PC-3 (cell line): Measurements from ENCODE around the gene EXOC4. TPM values are rescaled to one million over a fixed set of nuclear protein-coding genes. Genes with fewer than 3 reads are reported as not detected.

Experiments used
- ATAC-seq: fragments of 200-7000 bp; cut with Tn5 transposase; 2 replicates; pipeline ENCODE4 v1.9.1; 2020; ENCODE audit warnings: mild to moderate bottlenecking, moderate library complexity
- BruUV-seq: library from RNA; stranded (reverse); fragments of 400-500 nt; replicated peaks from 2 replicates; lab custom pipeline; 2021; lab: Mats Ljungman, UMichigan
- CTCF ChIA-PET: fragments of 300-600 bp; sonication (Branson Sonifier 250); formaldehyde crosslinking; loops from one replicate; lab custom pipeline; 2022; ENCODE audit warnings: antibody characterized with exemption; lab: Charles Lee
- POLR2A ChIA-PET: fragments of 300-600 bp; sonication (Branson Sonifier 250); formaldehyde crosslinking; loops from one replicate; lab custom pipeline; 2022; ENCODE audit warnings: antibody characterized with exemption; ENCODE audit not compliant: unreplicated experiment; lab: Charles Lee
- DNase-seq: peaks from one replicate; pipeline ENCODE4 v3.0.0-alpha.2; 2015
- H2AFZ ChIP-seq: fragments of 300-600 bp; sonication (generic); 2 replicates; pipeline ENCODE4 v1.6.0; 2016; ENCODE audit warnings: antibody characterized with exemption, low read length
- H3F3A ChIP-seq: fragments of 300-600 bp; sonication (generic); one replicate; pipeline ENCODE4 v1.6.0; 2017; ENCODE audit warnings: antibody characterized with exemption, low read length, control low read depth, mild to moderate bottlenecking; ENCODE audit not compliant: unreplicated experiment
- H3K27ac ChIP-seq: fragments of 300-600 bp; sonication (generic); 2 replicates; pipeline ENCODE4 v1.5.1; 2016; ENCODE audit warnings: mild to moderate bottlenecking, low read length
- H3K27me3 ChIP-seq: fragments of 300-600 bp; sonication (generic); 2 replicates; pipeline ENCODE4 v1.6.1; 2016; ENCODE audit warnings: low read length, mixed read lengths
- H3K36me3 ChIP-seq: fragments of 300-600 bp; sonication (generic); 2 replicates; pipeline ENCODE4 v1.6.1; 2016; ENCODE audit warnings: low read depth, mixed run types, low read length, mixed read lengths
- H3K4me1 ChIP-seq: fragments of 300-600 bp; sonication (generic); 2 replicates; pipeline ENCODE4 v1.5.1; 2016; ENCODE audit warnings: low read length; ENCODE audit not compliant: insufficient read depth
- H3K4me2 ChIP-seq: fragments of 300-600 bp; sonication (generic); 2 replicates; pipeline ENCODE4 v1.6.0; 2016; ENCODE audit warnings: low read length
- H3K4me3 ChIP-seq: fragments of 300-600 bp; sonication (generic); 2 replicates; pipeline ENCODE4 v1.5.1; 2016; ENCODE audit warnings: mild to moderate bottlenecking, low read length, mixed read lengths
- H3K79me2 ChIP-seq: fragments of 300-600 bp; sonication (generic); 2 replicates; pipeline ENCODE4 v1.6.1; 2017; ENCODE audit warnings: low read length, mixed read lengths
- H3K9ac ChIP-seq: fragments of 300-600 bp; sonication (generic); 2 replicates; pipeline ENCODE4 v1.6.0; 2016; ENCODE audit warnings: mild to moderate bottlenecking, low read length
- H3K9me2 ChIP-seq: fragments of 300-600 bp; sonication (generic); replicated peaks from 2 replicates; pipeline ENCODE4 v1.6.1; 2016; ENCODE audit warnings: mixed run types, low read length, mixed read lengths
- H3K9me3 ChIP-seq: fragments of 300-600 bp; sonication (generic); 2 replicates; pipeline ENCODE4 v1.6.1; 2016; ENCODE audit warnings: low read length, mixed read lengths
- H4K20me1 ChIP-seq: fragments of 300-600 bp; sonication (generic); 2 replicates; pipeline ENCODE4 v1.6.1; 2016; ENCODE audit warnings: low read length, mixed read lengths
- EZH2 ChIP-seq: fragments of 300-600 bp; sonication (generic); IDR thresholded peaks from one replicate; pipeline ENCODE4 v1.6.1; 2017; ENCODE audit warnings: antibody characterized with exemption, mild to moderate bottlenecking, low read length; ENCODE audit not compliant: unreplicated experiment
- EZH2phosphoT487 ChIP-seq: fragments of 300-600 bp; sonication (generic); IDR thresholded peaks from 2 replicates; pipeline ENCODE4 v1.6.1; 2018; ENCODE audit warnings: mild to moderate bottlenecking, antibody characterized with exemption, low read length, borderline replicate concordance
- intact Hi-C: fragments of 100-400 bp; cut with micrococcal nuclease; formaldehyde crosslinking; loops from 2 replicates; pipeline ENCODE4 v1.9.0; 2023
- total RNA-seq: library from RNA; depleted of rRNA; stranded (reverse); fragments of >200 nt; gene quantifications from 2 replicates; pipeline ENCODE4 v1.2.3, GENCODE V29; 2014
- TF ChIP-seq, protein P1 (sequence below): fragments of 300-600 bp; sonication (generic); conservative IDR thresholded peaks from 2 replicates; pipeline ENCODE4 v1.5.1; 2017; ENCODE audit warnings: antibody characterized with exemption, low read depth, mild to moderate bottlenecking, low read length

Gene EXOC4
- total RNA-seq, 1 experiment from 2014 or later = 43.5 TPM

- Histone ChIP-seq H2AFZ (no peak overlapping the region), H3K36me3 (no peaks in the 10 kb centered on the region), H3K27me3 (no peaks in the 10 kb centered on the region), H3K4me2 (no peak overlapping the region), H3K27ac (no peak overlapping the region), H3K9me2 (no peaks in the 10 kb centered on the region), H3K9me3 (no peaks in the 10 kb centered on the region), H3K9ac (no peak overlapping the region), H4K20me1 (no peaks in the 10 kb centered on the region), H3K79me2 (no peaks in the 10 kb centered on the region), H3F3A (no peaks in the 10 kb centered on the region), H3K4me3 (no peak overlapping the region), H3K4me1 (no peaks in the 10 kb centered on the region)
- ATAC-seq = no peak
- intact Hi-C loops = no loop called here
- ChIA-PET CTCF (no interaction called here), POLR2A (interaction anchor here (0.6 kb wide), 1 partner anchor 19 kb away, joined by 3 read pairs; no protein-coding TSS in a partner anchor)
- BruUV-seq = no TSS peak
- no peak for DNase-seq
- TF ChIP-seq EZH2 (no peak), EZH2phosphoT487 (no peak)
- TF ChIP-seq, protein P1, sequence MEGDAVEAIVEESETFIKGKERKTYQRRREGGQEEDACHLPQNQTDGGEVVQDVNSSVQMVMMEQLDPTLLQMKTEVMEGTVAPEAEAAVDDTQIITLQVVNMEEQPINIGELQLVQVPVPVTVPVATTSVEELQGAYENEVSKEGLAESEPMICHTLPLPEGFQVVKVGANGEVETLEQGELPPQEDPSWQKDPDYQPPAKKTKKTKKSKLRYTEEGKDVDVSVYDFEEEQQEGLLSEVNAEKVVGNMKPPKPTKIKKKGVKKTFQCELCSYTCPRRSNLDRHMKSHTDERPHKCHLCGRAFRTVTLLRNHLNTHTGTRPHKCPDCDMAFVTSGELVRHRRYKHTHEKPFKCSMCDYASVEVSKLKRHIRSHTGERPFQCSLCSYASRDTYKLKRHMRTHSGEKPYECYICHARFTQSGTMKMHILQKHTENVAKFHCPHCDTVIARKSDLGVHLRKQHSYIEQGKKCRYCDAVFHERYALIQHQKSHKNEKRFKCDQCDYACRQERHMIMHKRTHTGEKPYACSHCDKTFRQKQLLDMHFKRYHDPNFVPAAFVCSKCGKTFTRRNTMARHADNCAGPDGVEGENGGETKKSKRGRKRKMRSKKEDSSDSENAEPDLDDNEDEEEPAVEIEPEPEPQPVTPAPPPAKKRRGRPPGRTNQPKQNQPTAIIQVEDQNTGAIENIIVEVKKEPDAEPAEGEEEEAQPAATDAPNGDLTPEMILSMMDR = no peak
Measured at GRCh38 chr7:133681529-133681928, 428.7 kb downstream of the EXOC4 start.

GRCh38 chr7:133682364-133683181 is 429.7 kb downstream of the EXOC4 start:
- ATAC-seq (no peak), DNase-seq (no peak)
- intact Hi-C loops = no loop called here
- Histone ChIP-seq H3K9ac (no peak overlapping the region), H3K79me2 (no peaks in the 10 kb centered on the region), H4K20me1 (no peaks in the 10 kb centered on the region), H3K4me2 (no peak overlapping the region), H3F3A (no peaks in the 10 kb centered on the region), H3K4me1 (no peaks in the 10 kb centered on the region), H3K9me2 (no peaks in the 10 kb centered on the region), H3K27ac (no peak overlapping the region), H3K9me3 (no peaks in the 10 kb centered on the region), H3K27me3 (no peaks in the 10 kb centered on the region), H3K4me3 (no peak overlapping the region), H2AFZ (no peak overlapping the region), H3K36me3 (no peaks in the 10 kb centered on the region)
- POLR2A ChIA-PET = no interaction called here
- TF ChIP-seq EZH2 (no peak), EZH2phosphoT487 (no peak)
- TF ChIP-seq, protein P1 = no peak
- CTCF ChIA-PET = no interaction called here
- no TSS peak for BruUV-seq

DNA sequence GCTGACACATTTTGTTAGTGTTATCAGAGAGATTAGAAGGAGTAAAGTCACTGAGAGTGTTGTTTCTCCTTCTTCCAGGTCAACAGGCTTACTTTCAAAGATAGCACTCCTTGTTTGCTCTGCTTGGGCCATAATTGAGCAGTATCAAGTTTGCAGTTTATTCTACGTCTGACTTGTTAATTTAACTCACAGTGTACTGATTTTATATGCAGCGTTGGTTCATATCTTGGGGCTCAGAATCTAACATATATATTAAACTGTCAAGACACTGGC is 430.2 kb downstream of the EXOC4 start:
- no TSS peak for BruUV-seq

More for the DNA sequence above, 430.2 kb downstream of the EXOC4 start:
- Histone ChIP-seq H3K4me2 (no peak overlapping the region), H3K27ac (no peak overlapping the region), H3K27me3 (no peaks in the 10 kb centered on the region), H3K4me3 (no peak overlapping the region), H3K4me1 (no peaks in the 10 kb centered on the region), H3K79me2 (no peaks in the 10 kb centered on the region), H3K9ac (no peak overlapping the region), H3K36me3 (no peaks in the 10 kb centered on the region), H3K9me2 (no peaks in the 10 kb centered on the region), H3K9me3 (no peaks in the 10 kb centered on the region), H4K20me1 (no peaks in the 10 kb centered on the region), H3F3A (no peaks in the 10 kb centered on the region), H2AFZ (no peak overlapping the region)
- CTCF ChIA-PET = no interaction called here
- ATAC-seq (no peak), DNase-seq (no peak)
- TF ChIP-seq, protein P1 = no peak
- TF ChIP-seq EZH2phosphoT487 (no peak), EZH2 (no peak)
- intact Hi-C loops = no loop called here
- POLR2A ChIA-PET = no interaction called here
